MV-4-11 (cell line): Measurements from ENCODE around the gene SLC27A6.
A peak's percentile ranks its signal among the peaks of the same experiment; 100 is the strongest.
"Not testable (repeated sequence)": the region's sequence is repeated elsewhere in the genome, so short reads cannot be mapped to it uniquely, and the experiment has no call there.

Experiments
- DNase-seq: peaks from one replicate; lab custom pipeline; 2025; lab: John Stamatoyannopoulos, UW

Gene SLC27A6, protein sequence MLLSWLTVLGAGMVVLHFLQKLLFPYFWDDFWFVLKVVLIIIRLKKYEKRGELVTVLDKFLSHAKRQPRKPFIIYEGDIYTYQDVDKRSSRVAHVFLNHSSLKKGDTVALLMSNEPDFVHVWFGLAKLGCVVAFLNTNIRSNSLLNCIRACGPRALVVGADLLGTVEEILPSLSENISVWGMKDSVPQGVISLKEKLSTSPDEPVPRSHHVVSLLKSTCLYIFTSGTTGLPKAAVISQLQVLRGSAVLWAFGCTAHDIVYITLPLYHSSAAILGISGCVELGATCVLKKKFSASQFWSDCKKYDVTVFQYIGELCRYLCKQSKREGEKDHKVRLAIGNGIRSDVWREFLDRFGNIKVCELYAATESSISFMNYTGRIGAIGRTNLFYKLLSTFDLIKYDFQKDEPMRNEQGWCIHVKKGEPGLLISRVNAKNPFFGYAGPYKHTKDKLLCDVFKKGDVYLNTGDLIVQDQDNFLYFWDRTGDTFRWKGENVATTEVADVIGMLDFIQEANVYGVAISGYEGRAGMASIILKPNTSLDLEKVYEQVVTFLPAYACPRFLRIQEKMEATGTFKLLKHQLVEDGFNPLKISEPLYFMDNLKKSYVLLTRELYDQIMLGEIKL

DNA sequence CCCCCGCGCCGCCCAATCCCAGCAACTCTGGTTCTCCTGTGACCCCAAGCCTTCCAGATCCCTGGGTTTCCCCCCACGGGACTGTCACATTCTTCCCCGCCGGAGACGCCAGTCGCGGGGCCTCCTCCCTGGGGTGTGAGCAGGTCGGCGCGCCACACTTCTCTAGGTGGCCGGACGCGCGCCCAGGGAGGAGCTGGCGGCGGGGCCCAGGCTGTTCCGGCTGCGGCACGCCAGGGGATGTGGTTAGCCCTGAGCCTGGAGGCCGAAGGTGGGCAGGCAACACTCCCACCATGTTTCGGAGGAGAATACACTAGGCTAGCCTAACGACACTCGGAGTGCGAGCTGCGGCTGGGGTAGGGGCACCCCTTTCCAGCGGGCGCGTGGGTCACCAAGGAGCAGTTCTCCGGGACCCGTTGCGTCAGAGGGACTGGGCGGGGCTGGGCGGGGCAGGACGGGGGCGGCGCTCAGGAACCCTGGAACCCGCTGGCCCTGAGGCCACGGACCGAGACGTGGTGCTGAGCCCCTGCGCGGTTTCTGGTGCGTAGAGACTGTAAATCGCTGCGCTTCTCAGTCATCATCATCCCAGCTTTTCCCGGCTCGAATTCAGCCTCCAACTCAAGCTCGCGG is at the start of gene SLC27A6:
Gene SLC27A6, plus strand, starts transcription at position 478 of the 627 bp plus-strand sequence. CDS start 650 bp downstream, outside the sequence.
- DNase-seq: no peak

DNA sequence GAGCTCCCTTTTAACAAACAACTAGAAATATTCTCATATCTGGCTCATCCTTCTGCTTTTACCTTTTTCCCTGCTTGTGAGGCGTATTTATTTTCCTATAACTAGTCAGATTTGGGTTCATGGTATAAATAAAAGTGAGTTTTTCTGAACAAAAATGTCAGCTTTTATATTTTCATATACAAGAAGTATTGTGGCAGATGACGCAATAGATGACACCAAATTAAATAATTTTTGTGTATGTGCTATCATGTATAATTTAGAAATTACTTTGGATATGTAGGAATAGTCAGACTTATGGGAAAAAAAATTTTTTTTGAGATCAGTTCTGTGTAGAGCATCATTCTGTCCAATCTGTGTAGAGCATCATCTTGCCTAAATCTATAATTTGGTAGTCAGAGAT is 45.7 kb upstream of the SLC27A6 start:
- no peak for DNase-seq

DNA sequence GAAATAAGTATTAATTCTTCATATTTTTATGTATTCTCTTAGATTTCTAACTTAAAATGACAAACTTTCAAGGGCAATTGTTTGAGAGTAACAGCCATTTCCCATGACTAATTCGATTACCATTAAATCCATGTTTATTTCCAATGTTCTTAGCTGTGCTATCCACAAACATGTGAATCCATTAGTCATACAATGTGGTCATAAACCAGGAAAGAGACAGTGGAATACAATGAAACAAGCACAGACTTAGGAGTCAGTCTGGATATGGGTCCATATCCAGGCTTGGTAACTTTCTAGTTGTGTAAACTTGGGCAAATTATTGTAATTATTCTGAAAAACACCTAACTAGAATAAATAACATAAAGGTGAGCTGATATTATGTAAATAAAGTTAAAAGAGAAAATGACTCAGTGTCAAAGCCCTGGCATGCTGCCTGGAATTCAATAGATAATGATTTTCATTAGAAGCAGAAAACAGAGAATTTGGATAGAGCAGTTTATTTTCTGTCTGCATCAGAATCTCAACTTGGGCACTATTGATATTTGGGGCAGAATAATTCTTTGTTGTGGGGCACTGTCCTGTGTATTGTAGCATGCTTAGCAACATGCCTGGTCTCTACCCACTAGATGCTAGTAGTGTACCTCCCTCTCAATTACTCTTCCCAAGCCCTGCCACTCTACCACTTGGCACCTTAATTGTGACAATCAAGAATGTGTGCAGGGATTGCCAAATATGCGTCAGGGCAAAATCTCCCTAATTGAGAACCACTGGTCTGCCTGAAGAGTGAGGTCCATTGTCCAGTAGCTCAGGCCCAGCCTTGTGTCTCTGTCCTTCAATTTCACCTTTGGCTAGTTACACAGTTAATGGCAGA is 44.7 kb upstream of the SLC27A6 start:
- DNase-seq: no peak

DNA sequence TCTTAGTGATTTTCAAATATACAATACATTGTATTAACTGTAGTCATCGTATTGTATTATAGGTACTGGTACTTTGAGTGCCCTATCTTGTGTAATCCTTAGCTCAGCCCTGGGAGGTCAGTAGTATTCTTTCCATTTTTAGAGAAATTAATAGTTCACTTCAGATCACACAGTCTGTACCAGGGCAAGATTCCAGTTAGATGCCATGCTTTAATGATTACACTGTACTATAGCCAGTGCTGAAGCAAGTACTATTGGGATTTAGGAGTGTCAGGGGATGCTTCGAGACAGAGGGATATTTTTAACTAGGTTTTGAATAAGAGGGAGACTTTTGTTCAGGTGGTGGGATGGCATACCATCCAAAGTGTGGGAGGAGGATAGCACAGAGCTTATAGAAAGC is 41.0 kb upstream of the SLC27A6 start:
- DNase-seq: no peak

DNA sequence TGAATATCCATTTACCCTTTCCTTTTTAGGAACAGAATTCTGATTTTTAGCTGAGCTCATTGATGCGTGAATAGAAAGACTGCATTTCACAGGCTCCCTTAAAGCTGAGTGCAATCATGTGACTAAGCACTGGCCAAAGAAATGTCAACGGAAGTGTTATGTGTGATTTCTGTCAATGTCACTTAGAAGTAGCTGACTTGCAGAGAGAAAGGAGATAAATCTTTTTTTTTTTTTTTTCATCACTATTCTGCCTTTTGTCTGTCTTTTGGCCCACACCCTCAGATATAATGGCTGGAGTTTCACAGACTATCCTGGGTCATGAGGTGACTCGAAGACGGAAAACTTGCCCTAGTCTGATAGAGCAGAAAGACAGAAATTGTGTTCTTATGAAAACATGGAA is 39.3 kb upstream of the SLC27A6 start:
- DNase-seq: no peak

DNA sequence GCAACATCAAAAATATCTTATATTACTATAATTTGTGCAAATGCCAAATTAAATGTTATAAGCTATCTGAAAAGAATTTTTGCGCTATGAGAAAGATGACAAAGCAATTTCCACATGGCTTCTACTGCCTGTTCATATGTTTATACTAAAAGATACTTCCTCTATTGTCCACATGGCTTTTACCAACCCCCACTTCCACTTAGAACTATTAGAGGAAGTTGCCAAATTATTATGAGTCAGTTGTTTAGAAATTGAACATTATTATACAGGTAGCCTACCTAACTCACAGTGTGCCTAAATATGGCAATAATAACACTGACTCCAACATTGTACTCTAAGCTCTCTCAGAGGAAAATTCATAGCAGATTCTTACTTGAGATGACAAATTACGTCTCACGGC is 37.6 kb upstream of the SLC27A6 start:
- peak; percentile 81 for DNase-seq

DNA sequence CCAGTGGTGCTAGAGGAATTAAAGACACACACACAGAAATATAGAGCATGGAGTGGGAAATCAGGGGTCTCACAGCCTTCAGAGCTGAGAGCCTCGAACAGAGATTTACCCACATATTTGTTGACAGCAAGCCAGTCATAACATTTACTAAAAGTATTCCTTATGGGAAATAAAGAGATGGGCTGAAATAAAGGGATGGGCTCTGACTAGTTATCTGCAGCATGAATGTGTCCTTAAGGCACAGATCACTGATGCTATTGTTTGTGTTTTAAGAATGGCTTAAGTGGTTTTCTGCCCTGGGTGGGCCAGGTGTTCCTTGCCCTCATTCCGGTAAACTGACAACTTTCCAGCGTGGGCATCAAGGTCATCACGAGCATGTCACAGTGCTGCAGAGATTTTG is 33.1 kb upstream of the SLC27A6 start:
- not testable (repeated sequence) for DNase-seq

DNA sequence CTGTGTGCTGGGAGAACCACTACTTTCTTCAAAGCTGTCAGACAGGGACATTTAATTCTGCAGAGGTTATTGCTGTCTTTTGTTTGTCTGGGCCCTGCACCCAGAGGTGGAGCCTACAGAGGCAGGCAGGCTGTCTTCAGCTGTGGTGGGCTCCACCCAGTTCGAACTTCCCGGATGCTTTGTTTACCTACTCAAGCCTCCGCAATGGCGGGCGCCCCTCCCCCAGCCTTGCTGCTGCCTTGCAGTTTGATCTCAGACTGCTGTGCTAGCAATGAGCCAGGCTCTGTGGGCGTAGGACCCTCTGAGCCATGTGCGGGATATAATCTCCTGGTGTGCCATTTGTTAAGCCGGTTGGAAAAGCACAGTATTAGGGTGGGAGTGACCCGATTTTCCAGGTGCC is 22.2 kb upstream of the SLC27A6 start:
- not testable (repeated sequence) for DNase-seq

DNA sequence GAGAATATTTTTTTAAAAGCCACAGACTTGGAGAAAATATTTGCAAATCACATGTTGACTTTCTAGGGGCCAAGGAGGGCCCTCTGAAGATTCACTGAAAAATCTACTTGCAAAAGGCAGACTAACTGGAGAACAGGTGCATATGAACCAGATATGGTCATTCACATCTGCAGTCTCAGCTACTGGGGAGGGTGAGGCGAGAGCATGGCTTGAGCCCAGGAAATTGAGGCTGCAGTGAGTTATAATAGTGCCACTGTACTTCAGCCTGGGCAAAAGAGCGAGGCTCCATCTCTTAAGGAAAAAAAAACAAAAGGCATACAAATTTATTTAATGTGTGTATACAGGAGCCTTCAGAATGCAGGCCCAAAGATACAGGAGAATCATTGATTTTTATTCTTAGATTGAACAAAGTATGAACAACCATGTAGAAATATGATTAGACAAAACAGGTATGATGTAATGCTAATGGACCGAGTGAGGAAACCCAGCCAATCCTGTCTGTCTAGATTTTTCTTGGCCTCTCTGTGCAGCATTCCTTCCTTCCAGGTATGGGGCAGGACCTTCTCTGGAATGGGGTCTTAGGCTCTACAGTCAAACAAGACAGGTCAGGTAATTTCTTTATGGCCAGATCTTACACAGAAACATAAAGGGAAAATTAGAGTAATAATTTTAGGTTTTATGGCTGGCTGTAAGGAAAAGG is 15.3 kb upstream of the SLC27A6 start:
- DNase-seq: no peak

DNA sequence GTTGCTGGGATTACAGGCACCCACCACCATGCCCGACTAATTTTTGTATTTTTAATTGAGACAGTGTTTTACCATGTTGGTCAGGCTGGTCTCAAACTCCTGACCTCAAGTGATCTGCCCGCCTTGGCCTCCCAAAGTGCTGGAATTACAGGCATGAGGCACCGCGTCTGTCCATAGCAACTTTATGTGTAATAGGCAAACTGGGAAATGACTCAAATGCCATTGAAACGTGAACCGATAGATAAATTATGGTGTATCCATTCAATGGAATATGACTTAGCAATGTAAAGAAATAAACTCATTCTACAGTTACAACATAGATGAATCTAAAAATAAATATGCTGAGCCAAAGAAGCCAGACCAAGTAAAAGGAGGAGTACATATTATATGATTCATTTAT is 14.0 kb upstream of the SLC27A6 start:
- not testable (repeated sequence) for DNase-seq

DNA sequence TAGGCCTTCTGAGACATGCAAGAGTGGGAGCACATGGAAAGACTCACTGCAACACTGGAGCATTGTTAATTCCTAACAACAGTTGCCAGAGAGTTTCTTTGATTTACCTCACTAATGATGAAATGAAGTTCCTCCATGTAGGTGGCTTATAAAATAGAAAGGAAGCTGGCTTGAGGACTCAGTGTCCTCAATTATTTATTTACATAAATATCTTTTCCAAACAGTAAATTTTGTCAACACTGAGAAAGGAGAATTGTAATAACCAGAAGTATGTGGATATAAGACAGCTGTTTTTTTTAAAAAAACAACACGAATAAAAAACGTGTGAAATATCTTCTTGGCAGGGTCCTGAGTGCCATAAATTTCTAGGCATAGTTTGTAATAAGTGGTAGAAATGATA is 9.1 kb upstream of the SLC27A6 start:
- no peak for DNase-seq

DNA sequence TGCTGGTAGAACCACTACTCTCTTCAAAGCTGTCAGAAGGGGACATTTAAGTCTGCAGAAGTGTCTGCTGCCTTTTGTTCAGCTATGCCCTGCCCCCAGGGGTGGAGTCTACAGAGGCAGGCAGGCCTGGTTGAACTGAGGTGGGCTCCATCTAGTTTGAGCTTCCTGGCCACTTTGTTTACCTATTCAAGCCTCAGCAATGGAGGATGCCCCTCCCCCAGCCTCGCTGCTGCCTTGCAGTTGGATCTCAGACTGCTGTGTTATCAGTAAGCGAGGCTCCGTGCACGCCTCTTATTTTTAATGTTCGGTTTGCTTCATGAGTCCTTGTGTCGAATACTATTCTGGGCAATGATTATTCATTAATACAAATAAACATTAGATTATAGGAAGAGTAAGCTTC is 3.1 kb upstream of the SLC27A6 start:
- no peak for DNase-seq

DNA sequence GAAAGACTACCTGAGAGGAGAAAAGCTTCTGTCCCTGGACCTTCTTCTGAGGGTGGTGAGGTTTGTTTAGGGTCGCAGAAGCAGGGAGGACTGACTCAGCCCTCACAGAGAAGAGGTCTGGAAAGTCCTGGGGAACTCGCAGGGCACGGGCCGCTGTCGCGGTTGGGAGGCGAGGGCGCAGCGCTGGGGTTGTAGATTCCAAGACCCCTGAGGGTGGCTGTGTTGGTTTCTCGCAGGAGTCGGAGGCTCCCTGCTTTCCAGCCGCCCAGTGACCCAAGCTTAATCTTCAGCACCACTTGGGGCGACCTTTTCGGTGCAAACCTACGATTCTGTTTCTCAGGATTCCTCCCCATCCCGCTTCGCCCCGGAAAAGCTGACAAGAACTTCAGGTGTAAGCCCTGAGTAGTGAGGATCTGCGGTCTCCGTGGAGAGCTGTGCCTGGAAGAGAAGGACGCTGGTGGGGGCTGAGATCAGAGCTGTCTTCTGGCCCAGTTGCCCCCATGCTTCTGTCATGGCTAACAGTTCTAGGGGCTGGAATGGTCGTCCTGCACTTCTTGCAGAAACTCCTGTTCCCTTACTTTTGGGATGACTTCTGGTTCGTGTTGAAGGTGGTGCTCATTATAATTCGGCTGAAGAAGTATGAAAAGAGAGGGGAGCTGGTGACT is 482 bp downstream of the SLC27A6 start:
- no peak for DNase-seq

DNA sequence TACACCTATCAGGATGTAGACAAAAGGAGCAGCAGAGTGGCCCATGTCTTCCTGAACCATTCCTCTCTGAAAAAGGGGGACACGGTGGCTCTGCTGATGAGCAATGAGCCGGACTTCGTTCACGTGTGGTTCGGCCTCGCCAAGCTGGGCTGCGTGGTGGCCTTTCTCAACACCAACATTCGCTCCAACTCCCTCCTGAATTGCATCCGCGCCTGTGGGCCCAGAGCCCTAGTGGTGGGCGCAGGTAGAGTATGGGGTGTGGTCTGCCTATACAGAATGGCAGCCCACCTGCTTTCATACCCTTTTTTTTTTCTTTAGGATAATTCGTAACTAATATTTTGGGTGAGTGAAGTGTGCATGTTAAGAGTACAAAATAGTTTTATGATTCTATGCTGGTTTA is 1.1 kb downstream of the SLC27A6 start:
- DNase-seq: no peak

DNA sequence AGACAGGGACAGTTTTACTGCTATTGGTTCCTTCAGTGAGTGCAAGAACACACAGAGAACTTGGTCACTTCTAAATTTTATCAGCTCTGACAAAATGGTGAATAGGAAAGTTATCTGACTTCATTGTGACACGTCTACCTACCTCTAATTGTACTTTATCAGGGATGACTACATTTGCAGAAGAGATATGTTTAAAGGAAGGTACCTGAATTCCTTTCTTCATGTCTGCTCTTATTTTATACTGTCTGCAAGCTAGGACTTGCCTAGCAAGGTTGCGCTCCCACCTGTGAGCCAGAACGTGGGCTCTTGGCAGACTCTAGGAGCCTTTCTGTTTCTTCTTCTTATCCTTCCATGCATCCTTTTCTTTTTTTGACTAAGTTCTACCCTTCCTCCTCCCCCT is 1.6 kb downstream of the SLC27A6 start:
- no peak for DNase-seq

DNA sequence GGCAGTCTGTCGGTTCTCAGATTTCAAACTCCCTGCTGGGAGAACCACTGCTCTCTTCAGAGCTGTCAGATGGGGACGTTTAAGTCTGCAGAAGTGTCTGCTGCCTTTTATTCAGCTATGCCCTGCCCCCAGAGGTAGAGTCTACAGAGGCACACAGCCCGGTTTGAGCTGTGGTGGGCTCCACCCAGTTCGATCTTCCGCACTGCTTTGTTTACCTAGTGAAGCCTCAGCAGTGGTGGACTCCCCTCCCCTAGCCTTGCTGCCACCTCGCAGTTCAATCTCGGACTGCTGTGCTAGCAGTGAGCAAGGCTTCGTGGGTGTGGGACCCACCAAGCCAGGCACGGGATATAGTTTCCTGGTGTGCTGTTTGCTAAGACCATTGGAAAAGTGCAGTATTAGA is 8.0 kb downstream of the SLC27A6 start:
- no peak for DNase-seq

DNA sequence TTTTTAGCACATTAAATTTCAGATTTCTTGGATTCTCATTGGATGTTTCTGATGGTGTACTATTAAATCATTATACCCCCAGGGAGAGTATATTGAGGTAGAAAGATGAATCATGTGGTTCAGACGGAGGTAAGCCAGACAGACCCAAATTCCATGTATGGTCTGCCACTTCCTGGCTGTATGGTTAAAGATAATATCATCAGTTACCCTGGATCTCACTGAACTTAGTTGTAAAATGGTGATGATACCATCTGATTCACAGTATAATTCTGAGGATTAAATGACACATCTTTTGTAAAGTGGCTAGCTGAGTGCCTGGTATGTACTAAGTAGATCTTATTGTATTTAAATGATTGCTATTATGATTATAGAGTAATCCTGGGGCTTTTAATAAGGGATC is 9.3 kb downstream of the SLC27A6 start:
- DNase-seq: no peak

DNA sequence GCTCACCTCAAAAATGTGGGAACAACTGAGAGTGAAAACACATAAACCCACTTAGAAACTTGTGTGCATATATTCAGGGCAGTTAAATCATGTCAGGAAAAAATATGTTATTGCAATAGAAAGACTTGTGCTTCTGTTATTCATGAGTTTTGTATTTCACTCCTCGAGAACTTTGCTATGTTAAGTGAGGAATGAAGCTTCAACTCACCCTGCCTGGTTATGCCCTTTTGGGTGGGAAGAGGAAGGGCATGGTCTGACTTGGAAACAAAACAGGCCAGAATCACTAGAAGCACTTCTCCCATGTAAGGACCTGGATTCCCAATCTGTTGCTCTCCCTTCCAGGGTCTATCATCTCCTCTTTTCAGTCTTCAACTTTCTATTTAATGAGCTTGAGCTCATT is 14.5 kb downstream of the SLC27A6 start:
- no peak for DNase-seq

DNA sequence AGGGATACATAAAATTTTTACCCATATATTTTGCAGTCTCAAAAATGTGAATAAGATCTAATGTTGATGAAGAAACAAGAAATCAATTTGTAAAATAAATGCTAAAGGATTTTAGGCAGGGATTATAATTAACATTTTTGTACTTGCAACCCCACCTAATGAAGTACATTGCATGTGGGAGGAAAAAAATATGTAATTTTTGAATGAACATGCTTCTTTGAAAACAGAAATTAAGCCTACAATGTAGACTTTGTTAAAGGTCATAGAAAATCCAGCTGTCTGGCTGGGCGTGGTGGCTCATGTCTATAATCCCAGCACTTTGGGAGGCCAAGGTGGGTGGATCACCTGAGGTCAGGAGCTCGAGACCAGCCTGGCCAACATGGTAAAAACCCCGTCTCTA is 15.6 kb downstream of the SLC27A6 start:
- no peak for DNase-seq

DNA sequence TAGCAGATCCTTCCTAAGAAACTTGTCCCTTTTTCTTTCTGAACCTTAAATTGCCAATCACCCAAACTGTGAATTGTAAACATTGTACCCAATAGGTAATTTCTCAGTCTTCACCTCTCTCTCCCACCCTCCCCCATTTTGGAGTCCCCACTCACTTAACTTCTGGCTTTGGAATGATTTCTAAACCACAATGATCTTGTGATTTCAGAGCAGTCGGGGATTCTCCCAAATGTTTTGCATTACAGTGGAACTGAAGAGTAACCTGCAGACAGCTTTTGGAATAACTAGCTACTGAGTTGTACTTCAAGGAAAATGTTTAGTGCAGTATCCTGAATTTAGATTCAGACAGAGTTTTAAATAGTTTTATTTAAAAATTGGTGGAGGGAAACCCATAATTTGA is 19.2 kb downstream of the SLC27A6 start:
- DNase-seq: no peak

DNA sequence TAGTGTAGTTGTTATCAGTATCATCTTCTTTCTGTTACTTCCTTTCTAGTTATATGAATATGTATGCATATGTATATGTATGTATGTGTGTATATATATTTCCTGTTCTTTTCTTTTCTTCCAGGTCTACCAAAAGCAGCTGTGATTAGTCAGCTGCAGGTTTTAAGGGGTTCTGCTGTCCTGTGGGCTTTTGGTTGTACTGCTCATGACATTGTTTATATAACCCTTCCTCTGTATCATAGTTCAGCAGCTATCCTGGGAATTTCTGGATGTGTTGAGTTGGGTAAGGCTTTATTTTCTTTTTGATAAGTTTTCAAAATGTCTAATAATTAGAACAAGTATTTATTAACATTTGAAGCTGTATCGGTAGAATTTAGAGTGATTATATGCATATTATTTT is 23.2 kb downstream of the SLC27A6 start:
- DNase-seq: no peak
